ENCODE measurements around the gene AAK1. TPM values are rescaled to one million over a fixed set of nuclear protein-coding genes. Genes with fewer than 3 reads are reported as not detected.

Gene AAK1
- 19.6 TPM for total RNA-seq (2013)
- polyA plus RNA-seq, result 10 to 100 TPM in 2 of 3 donors, 1 to 10 TPM in 1; 9.8 to 18.9 (median 10.8) TPM
- 19.4 and 22.4 TPM in 2 replicates for polyA minus RNA-seq
- 40.8 to 135 (median 47.6) reads per million in 11 experiments for total RNA-seq

DNA sequence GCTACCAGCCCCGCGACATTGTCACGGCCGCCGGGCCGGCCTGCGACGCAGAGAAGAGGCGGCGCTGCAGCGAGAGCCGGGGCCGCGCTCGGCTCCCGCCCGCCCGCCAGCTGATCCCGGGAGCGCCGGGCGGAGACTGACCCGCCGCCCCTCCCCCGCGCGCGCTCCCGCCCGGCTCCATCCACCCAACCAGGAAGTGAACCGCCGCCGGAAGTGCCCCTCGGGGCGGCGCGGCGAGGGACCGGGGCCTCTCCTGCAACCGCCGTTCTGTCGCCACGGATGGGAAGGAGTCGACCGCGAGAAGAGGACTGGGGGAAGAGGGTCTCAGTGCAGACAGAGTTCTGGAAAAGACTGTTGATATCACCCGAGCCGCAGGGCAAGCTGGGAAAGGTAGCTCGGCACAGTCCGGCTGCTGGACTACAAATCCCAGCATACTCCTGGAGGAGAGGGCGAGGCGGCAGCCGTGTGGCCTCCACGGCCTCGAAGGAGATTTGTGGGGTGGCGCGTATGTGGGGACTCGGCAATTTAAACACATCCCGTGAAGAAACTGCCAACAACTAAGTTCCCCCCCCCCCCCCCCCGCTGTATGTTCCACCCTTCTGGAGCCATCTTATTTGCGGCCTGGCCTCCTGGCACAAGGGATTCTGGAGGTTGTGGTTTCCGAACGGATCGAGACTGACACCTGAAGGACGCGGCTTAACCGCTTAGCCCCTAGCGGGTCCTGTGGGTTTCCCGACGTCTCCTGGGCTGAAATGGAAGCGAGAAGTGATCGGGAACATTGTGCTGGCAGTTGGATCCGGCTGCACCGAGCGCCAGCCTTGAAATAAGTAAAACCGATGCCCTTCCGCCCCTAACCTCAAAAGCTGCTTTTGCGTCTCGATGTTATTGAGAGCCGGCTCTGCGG lies at the start of gene AAK1:
Gene AAK1 (minus strand): TSS at position 138 of the 904 bp plus-strand sequence. CDS start 699 bp downstream, outside the sequence.
- Mint-ChIP-seq H3K36me3 (peaks cover 13 to 14% of the 10 kb centered on the region in 2 donors), H3K4me1 (peaks cover 69% of the 10 kb centered on the region), H3K27me3 (ENCODE audit: low read depth in 3 of 3) (peaks cover 0 to 2% (median 0%) of the 10 kb centered on the region in 3 donors), H3K9me3 (no peaks in the 10 kb centered on the region), H3K4me3 (peak within 1 kb of the TSS; percentile 94 to 95), H3K27ac (peak within 1 kb of the TSS; percentile 93 to 99 (median 98))
- peaks cover 33% of the 10 kb centered on the region for H4K20me1 ChIP-seq (ENCODE audit: insufficient read depth, low read length)
- H2AFZ ChIP-seq (ENCODE audit: insufficient read depth, low read depth, low read length, poor library complexity, severe bottlenecking), result peak within 1 kb of the TSS; percentile 96
- H3K4me2 ChIP-seq (replicated peaks; ENCODE audit: extremely low read depth, low read length, poor library complexity, severe bottlenecking), result peak within 1 kb of the TSS; percentile 84
- peak; percentile 74 to 83 (median 81) for DNase-seq
- peaks cover 57% of the 10 kb centered on the region for H3K79me2 ChIP-seq (ENCODE audit: insufficient read depth, low read length)
- TF ChIP-seq, protein P1, sequence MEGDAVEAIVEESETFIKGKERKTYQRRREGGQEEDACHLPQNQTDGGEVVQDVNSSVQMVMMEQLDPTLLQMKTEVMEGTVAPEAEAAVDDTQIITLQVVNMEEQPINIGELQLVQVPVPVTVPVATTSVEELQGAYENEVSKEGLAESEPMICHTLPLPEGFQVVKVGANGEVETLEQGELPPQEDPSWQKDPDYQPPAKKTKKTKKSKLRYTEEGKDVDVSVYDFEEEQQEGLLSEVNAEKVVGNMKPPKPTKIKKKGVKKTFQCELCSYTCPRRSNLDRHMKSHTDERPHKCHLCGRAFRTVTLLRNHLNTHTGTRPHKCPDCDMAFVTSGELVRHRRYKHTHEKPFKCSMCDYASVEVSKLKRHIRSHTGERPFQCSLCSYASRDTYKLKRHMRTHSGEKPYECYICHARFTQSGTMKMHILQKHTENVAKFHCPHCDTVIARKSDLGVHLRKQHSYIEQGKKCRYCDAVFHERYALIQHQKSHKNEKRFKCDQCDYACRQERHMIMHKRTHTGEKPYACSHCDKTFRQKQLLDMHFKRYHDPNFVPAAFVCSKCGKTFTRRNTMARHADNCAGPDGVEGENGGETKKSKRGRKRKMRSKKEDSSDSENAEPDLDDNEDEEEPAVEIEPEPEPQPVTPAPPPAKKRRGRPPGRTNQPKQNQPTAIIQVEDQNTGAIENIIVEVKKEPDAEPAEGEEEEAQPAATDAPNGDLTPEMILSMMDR (IDR thresholded peaks at IDR 0.05), result no peak
- H3K27me3 ChIP-seq (ENCODE audit: control insufficient read depth in 2 of 2, insufficient read depth in 2 of 2, low read length in 2 of 2), result no peaks in the 10 kb centered on the region
- peak within 1 kb of the TSS; percentile 92 to 96 (median 96) for H3K4me3 ChIP-seq (replicated peaks in 1 of 3; ENCODE audit: low read depth in 2 of 3, low read length in 3 of 3)
- intact Hi-C loops (cut with micrococcal nuclease), result loop anchor here (5.0 to 10.0 kb wide), 2 partner anchors 49 to 82 kb away; no protein-coding TSS in a partner anchor
- H3K9me3 ChIP-seq (replicated peaks in 1 of 2; ENCODE audit: control insufficient read depth in 1 of 2, insufficient read depth in 1 of 2, low read length in 2 of 2), result no peaks in the 10 kb centered on the region
- H3K27ac ChIP-seq (ENCODE audit: low read depth in 1 of 2, low read length in 2 of 2), result peak within 1 kb of the TSS; percentile 94 to 96
- H3K4me1 ChIP-seq (ENCODE audit: control insufficient read depth in 1 of 2, insufficient read depth in 2 of 2, low read length in 2 of 2), result peaks cover 51 to 55% of the 10 kb centered on the region in 2 donors
- under 1% methylated on average over 66 of the region's 81 CpGs for WGBS (ENCODE audit: insufficient coverage)
- peaks cover 0 to 1% of the 10 kb centered on the region in 2 donors for H3K36me3 ChIP-seq (replicated peaks in 1 of 2; ENCODE audit: control insufficient read depth in 1 of 2, insufficient read depth in 2 of 2, low read length in 2 of 2)
- peak within 1 kb of the TSS; percentile 95 for H3K9ac ChIP-seq (ENCODE audit: insufficient read depth, low read length, poor library complexity, severe bottlenecking)

DNA sequence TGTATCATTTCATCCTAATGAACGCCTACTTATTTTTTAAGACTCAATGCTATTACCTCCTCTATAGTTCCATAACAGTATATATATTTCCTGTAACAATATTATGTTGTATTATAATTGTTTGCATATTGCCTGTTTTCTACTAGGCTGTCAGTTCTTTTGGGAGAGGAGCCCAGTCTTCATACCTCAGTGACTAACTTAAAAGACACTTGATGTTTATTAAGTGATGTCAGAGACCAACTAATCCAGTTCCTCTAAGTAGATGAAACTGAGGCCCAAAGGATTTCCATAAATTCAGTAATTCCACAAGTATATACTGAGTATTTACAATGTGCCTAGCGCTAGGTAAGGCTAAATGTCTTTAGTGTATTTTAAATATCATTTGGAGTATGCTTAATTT lies 48.9 kb upstream of the AAK1 start:
- no peaks in the 10 kb centered on the region for H4K20me1 ChIP-seq (ENCODE audit: insufficient read depth, low read length)
- H3K27ac ChIP-seq (ENCODE audit: low read depth in 1 of 2, low read length in 2 of 2), result no peak overlapping the region
- no peak overlapping the region for H3K4me2 ChIP-seq (replicated peaks; ENCODE audit: extremely low read depth, low read length, poor library complexity, severe bottlenecking)
- WGBS (ENCODE audit: insufficient coverage), result no CpG with 5 or more reads among the region's 2 CpGs
- no peak overlapping the region for H2AFZ ChIP-seq (ENCODE audit: insufficient read depth, low read depth, low read length, poor library complexity, severe bottlenecking)
- no peak overlapping the region for H3K4me3 ChIP-seq (replicated peaks in 1 of 3; ENCODE audit: low read depth in 2 of 3, low read length in 3 of 3)
- TF ChIP-seq, protein P1 (IDR thresholded peaks at IDR 0.05), result no peak
- H3K27me3 ChIP-seq (ENCODE audit: control insufficient read depth in 2 of 2, insufficient read depth in 2 of 2, low read length in 2 of 2), result no peaks in the 10 kb centered on the region
- no peak overlapping the region for H3K9ac ChIP-seq (ENCODE audit: insufficient read depth, low read length, poor library complexity, severe bottlenecking)
- no peak overlapping the region for H3K4me3 Mint-ChIP-seq
- no peak for DNase-seq
- H3K4me1 Mint-ChIP-seq, result peaks cover 60% of the 10 kb centered on the region
- H3K36me3 ChIP-seq (replicated peaks in 1 of 2; ENCODE audit: control insufficient read depth in 1 of 2, insufficient read depth in 2 of 2, low read length in 2 of 2), result no peaks in the 10 kb centered on the region
- no peaks in the 10 kb centered on the region for H3K79me2 ChIP-seq (ENCODE audit: insufficient read depth, low read length)
- H3K27me3 Mint-ChIP-seq (ENCODE audit: low read depth in 3 of 3), result no peaks in the 10 kb centered on the region
- no peaks in the 10 kb centered on the region for H3K9me3 Mint-ChIP-seq
- intact Hi-C loops (cut with micrococcal nuclease), result no loop called here
- no peaks in the 10 kb centered on the region for H3K9me3 ChIP-seq (replicated peaks in 1 of 2; ENCODE audit: control insufficient read depth in 1 of 2, insufficient read depth in 1 of 2, low read length in 2 of 2)
- no peaks in the 10 kb centered on the region for H3K36me3 Mint-ChIP-seq
- H3K4me1 ChIP-seq (ENCODE audit: control insufficient read depth in 1 of 2, insufficient read depth in 2 of 2, low read length in 2 of 2), result peaks cover 49 to 51% of the 10 kb centered on the region in 2 donors
- H3K27ac Mint-ChIP-seq, result no peak overlapping the region

Measured in CD14-positive monocyte (primary cell).